Epithelial cell of proximal tubule (primary cell): Measurements from ENCODE around the gene C9orf50. TPM values are rescaled to one million over a fixed set of nuclear protein-coding genes. Genes with fewer than 3 reads are reported as not detected.

ENCODE experiments used
- DNase-seq: peaks from one replicate; pipeline ENCODE4 v3.0.0-alpha.2; 2011; ENCODE audit warnings: low read depth
- H3K4me3 ChIP-seq: 2 replicates; pipeline ENCODE4 v1.5.1; 2011; ENCODE audit warnings: low read depth, mild to moderate bottlenecking, low read length
- total RNA-seq: library from RNA; depleted of rRNA; stranded (reverse); fragments of >200 nt; gene quantifications from 2 replicates; pipeline ENCODE4 v1.2.3, GENCODE V29; 2015
- TF ChIP-seq, protein P1 (sequence below): conservative IDR thresholded peaks from 2 replicates; pipeline ENCODE4 v1.5.1; 2012; ENCODE audit warnings: low read depth, mild to moderate bottlenecking, low read length

C9orf50 gene
- total RNA-seq, 1 donor from 2014 or later: 0.69 TPM

DNA sequence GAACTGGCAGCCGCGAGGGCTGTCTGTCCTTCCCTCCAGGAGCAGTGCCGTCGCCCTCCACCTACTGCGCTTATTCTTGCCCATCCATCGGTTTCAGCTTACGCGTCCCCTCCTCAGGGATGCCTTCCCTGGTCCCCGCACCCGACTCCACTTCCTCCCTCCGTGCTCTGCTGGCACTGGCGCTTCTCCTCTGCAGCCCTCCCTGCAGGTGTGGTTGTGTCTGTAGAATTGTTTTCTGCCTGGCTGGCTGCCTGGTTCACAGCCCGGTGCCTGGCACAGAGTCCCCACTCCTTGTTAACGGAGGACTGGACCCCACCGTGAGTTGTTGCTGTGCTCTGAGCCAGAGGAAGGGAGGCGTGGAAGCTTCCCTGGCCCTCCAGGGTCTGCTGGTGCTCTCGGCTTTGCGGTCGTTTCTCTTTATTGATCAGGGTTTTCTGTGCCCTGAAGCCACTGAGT lies 10.8 kb upstream of the C9orf50 start:
- no peak overlapping the region for H3K4me3 ChIP-seq
- TF ChIP-seq, protein P1, sequence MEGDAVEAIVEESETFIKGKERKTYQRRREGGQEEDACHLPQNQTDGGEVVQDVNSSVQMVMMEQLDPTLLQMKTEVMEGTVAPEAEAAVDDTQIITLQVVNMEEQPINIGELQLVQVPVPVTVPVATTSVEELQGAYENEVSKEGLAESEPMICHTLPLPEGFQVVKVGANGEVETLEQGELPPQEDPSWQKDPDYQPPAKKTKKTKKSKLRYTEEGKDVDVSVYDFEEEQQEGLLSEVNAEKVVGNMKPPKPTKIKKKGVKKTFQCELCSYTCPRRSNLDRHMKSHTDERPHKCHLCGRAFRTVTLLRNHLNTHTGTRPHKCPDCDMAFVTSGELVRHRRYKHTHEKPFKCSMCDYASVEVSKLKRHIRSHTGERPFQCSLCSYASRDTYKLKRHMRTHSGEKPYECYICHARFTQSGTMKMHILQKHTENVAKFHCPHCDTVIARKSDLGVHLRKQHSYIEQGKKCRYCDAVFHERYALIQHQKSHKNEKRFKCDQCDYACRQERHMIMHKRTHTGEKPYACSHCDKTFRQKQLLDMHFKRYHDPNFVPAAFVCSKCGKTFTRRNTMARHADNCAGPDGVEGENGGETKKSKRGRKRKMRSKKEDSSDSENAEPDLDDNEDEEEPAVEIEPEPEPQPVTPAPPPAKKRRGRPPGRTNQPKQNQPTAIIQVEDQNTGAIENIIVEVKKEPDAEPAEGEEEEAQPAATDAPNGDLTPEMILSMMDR: no peak
- no peak for DNase-seq

DNA sequence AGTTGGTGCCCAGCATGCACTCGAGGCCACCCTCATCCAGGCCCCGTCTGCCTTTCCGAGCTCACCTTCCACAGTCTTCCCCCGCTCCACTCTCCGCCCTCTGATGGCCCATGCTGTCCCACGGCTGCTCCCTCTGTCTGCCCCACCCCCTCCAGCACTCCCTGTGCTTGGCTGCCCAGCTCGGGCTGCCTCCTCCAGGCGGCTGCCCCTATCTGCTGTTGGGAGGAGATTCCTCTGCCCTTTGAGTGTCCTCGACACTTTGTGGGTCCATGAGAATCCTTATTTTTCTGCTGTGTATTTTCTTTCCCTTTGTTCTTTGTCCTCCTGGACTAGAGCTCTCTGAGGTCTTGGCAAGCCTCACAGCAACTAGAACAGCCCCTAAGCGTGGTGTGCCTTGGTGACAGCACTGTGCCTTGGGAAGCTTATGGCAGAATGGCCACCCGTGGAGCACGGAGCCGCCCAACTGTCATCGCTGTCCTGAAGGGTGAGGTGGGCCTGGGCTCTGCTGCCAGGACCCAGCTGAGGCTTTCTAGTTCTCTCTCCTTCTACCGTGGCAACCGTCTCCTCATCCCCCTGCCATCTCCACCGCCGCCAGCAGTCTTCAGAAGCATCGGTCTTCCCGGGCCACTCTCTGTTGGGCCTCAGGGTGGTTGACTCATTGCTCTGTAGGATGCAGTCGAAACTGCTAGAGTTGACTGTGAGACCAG lies 10.2 kb upstream of the C9orf50 start:
- TF ChIP-seq, protein P1: no peak
- no peak overlapping the region for H3K4me3 ChIP-seq
- DNase-seq: no peak

DNA sequence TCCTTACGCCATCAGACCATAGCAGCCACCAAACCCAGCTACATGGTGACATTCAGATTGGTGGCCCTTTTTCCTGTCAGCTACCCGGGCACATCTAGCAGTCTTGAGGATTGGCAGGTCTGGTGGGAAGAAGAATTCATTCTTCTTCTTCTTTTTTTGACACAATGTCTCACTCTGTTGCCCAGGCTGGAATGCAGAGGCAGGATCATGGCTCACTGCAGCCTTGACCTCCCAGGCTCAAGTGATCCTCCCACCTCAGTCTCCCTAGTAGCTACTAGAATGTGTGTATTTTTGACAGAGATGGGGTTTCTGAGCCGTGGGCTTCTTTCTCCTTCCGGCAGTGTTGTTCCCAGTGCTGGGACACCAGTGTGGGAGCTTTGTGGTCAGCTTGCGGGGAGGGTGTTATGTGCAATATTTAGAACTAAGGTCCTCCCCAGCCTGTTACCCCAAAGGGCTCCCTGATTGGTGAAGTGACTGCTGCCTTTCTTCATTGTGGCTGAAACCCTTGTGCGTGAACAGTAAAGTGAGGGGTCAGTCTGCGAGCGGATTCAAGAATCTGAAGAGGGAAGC lies 8.4 kb upstream of the C9orf50 start:
- DNase-seq: no peak
- H3K4me3 ChIP-seq: no peak overlapping the region
- TF ChIP-seq, protein P1: no peak

DNA sequence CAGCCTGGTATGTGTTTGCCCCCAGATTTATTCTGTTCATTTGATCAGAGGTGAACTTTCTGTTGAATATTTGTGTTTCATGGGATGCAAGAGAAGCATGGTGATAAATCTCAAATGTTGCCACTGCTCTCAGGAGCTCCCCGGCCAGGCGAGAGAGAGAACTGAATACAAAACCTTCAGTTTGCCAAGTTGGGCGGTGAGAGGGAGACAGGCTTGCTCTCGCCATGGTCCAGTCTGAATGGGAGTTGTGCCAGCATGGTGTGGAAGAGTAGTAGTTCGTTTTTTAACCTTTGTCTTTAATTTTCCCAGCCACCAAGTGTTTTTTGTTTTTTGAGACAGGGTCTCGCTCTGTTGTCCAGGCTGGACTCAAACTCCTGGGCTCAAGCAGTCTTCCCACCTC lies 7.8 kb upstream of the C9orf50 start:
- DNase-seq: no peak
- TF ChIP-seq, protein P1: no peak
- no peak overlapping the region for H3K4me3 ChIP-seq

DNA sequence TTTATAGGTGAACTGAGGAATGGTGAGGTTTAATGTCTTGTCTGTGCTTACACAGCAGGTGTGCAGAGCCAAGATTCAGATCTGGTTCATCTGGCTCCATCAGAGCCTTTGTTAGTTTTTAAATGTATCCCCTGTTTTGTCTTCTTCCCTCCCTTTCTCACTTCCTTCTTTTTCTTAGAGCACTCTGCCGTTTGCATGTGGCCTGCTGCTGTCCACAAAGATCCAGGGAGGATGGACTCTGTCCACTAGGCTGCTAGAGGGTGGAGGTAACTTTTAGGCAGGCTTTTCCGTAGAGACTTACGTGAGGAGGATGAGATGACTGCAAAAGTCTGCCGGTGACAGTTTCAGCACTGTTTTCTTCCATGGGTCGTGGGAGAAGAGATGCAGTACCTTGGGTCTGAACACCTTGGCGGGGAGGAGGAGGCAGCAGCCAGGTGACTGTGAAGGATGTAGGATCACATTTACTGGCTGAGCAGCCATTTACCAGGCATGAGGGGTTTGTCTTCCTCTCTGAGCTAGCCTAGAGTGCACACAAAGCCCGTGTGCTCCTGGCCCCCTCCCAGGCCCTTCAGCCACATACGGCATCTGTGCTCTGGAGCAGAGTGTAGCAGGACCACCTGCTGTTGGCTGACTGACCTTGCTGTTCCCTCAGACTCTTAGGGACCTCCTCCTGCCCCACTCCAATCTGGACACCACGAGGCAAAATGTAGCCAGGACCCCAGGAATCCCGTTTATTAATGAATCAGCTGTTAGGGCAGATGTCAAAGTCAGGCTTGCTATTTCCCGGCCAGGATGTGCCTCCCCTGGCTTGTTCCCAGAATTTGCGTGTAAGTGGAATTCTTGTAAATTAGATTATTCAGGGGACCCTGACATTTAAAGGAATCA lies 6.9 kb upstream of the C9orf50 start:
- DNase-seq: no peak
- peak overlapping the region; percentile 99 for H3K4me3 ChIP-seq
- TF ChIP-seq, protein P1: no peak

DNA sequence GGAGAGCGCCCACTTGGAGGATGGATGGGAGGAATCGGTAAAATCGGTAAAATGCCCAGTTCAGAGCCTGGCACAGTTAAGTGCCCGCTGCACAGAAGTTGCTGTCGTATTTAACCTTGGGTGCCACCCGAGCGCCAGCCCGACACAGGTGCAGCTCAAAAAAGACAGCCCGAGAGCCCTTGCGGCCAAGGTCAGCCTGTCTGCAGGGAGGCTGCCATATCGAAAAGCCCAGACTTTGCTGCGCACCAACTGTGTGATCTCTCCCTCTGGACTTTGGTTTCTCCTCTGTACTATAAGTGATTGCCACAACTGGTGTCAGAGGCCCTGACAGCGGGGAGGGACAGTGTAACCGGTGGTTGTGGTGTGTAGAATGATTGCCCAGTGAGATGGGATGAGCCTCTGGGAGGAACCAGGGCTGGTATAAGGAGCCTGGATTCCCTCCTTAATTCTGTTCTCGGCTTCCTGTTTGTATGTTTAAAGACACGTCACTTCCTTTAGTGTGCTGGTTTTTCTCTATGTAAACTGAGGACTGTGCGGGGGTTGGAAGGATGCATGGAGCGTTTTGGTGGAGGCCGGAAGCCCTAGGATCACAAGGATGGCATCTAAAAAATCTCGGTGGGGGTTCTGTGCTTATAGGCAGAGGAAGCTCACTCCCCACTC lies 5.9 kb upstream of the C9orf50 start:
- DNase-seq: no peak
- TF ChIP-seq, protein P1: no peak
- peak overlapping the region; percentile 99 for H3K4me3 ChIP-seq
